GM06990 (cell line): ENCODE measurements around the gene OSTF1.

Experiments
- DNase-seq: peaks from one replicate; pipeline ENCODE4 v3.0.0-alpha.2; 2011; ENCODE audit not compliant: insufficient read length; ENCODE audit errors: extremely low read depth
- H3K27me3 ChIP-seq: replicated peaks from 2 replicates; pipeline ENCODE4 v1.6.0; 2011; ENCODE audit warnings: low read length; ENCODE audit not compliant: control insufficient read depth, insufficient read depth
- H3K36me3 ChIP-seq: 2 replicates; pipeline ENCODE4 v1.5.1; 2011; ENCODE audit warnings: low read length; ENCODE audit not compliant: control insufficient read depth, insufficient read depth
- H3K4me3 ChIP-seq: replicated peaks from 2 replicates; pipeline ENCODE4 v1.5.1; 2011; ENCODE audit warnings: low read depth, mild to moderate bottlenecking, control low read depth, low read length
- TF ChIP-seq, protein P1 (sequence below): IDR thresholded peaks from 2 replicates; pipeline ENCODE4 v1.5.1; 2011; ENCODE audit warnings: low read length, control low read depth, mild to moderate bottlenecking, inconsistent platforms; ENCODE audit not compliant: insufficient read depth, poor library complexity, severe bottlenecking

Gene OSTF1

DNA sequence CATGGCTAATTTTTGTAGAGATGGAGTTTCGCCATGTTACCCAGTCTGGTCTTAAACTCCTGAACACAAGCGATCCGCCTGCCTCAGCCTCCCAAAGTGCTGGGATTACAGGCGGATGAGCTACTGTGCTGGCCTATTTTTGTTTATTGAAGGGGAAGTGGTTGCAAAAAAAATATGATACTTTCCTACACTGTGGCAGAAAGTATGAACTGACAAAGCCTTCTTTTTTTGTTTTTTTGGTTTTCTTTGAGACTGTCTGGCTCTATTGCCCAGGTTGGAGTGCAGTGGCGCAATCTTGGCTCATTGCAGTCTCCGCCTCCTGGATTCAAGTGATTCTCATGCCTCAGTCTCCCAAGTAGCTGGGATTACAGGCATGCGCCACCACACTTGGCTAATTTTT, 50.9 kb downstream of the OSTF1 start:
- DNase-seq, result no peak
- Histone ChIP-seq H3K4me3 (no peak overlapping the region), H3K27me3 (no peaks in the 10 kb centered on the region), H3K36me3 (peaks cover 3% of the 10 kb centered on the region)
- TF ChIP-seq, protein P1, sequence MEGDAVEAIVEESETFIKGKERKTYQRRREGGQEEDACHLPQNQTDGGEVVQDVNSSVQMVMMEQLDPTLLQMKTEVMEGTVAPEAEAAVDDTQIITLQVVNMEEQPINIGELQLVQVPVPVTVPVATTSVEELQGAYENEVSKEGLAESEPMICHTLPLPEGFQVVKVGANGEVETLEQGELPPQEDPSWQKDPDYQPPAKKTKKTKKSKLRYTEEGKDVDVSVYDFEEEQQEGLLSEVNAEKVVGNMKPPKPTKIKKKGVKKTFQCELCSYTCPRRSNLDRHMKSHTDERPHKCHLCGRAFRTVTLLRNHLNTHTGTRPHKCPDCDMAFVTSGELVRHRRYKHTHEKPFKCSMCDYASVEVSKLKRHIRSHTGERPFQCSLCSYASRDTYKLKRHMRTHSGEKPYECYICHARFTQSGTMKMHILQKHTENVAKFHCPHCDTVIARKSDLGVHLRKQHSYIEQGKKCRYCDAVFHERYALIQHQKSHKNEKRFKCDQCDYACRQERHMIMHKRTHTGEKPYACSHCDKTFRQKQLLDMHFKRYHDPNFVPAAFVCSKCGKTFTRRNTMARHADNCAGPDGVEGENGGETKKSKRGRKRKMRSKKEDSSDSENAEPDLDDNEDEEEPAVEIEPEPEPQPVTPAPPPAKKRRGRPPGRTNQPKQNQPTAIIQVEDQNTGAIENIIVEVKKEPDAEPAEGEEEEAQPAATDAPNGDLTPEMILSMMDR, result no peak

DNA sequence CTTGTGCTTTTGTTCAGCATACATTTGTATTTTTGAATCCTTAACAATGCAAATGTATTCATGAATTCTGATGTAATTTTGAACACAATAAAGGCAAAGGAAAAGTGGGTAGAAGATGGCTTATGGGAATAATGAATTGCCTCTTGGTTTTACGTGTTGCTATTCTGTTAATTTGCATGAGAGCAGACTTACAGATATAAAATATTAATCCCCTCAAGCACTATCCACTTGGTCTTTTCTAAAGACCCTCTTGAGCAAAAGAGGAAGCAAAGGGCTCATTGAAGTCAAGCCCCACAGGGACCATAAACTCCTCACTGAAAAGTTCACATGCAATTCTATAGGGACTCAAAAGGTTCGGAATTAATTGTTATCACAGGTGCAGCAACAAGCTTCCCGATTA, 51.9 kb downstream of the OSTF1 start:
- TF ChIP-seq, protein P1, result no peak
- Histone ChIP-seq H3K36me3 (peaks cover 3% of the 10 kb centered on the region), H3K4me3 (no peak overlapping the region), H3K27me3 (no peaks in the 10 kb centered on the region)
- DNase-seq, result no peak

DNA sequence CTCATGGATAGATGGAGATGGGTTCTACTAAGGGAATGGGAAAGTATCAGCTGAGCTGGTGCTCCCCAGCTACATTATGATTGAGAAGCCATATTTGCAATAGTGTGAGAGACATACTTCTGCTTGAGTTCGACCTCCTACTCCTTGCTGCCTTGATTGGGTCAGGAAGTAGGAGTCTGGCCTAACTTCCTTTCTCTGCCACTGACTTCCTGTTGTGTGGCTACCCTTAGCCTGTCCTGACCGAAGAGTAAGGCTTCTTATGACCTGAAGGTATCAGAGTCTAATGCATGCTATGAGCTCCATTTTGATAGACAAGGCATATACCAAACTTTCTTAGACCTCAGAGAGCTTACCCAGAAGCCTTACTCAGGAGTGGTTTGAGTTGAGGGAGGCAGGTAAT, 53.9 kb downstream of the OSTF1 start:
- TF ChIP-seq, protein P1, result no peak

GRCh38 chr9:75146229-75146628, 57.9 kb downstream of the OSTF1 start:
- Histone ChIP-seq H3K27me3 (no peaks in the 10 kb centered on the region), H3K36me3 (peaks cover 4% of the 10 kb centered on the region)
- no peak for DNase-seq

More for the DNA sequence above, 53.9 kb downstream of the OSTF1 start:
- Histone ChIP-seq H3K36me3 (peaks cover 3% of the 10 kb centered on the region), H3K4me3 (no peak overlapping the region), H3K27me3 (no peaks in the 10 kb centered on the region)
- DNase-seq, result no peak

GRCh38 chr9:75147638-75148037, 59.3 kb downstream of the OSTF1 start:
- Histone ChIP-seq H3K27me3 (no peaks in the 10 kb centered on the region), H3K36me3 (peaks cover 1% of the 10 kb centered on the region), H3K4me3 (no peak overlapping the region)
- TF ChIP-seq, protein P1, result no peak
- no peak for DNase-seq

More at GRCh38 chr9:75146229-75146628, 57.9 kb downstream of the OSTF1 start:
- H3K4me3 ChIP-seq, result no peak overlapping the region
- TF ChIP-seq, protein P1, result no peak

- Histone ChIP-seq H3K4me3 (no peak overlapping the region), H3K27me3 (no peaks in the 10 kb centered on the region), H3K36me3 (peaks cover 1% of the 10 kb centered on the region)
- no peak for DNase-seq
- TF ChIP-seq, protein P1, result no peak
These were observed 60.2 kb downstream of the OSTF1 start for GRCh38 chr9:75148561-75148960.
